ENCODE data around the gene PBXIP1.

PBXIP1 gene

DNA sequence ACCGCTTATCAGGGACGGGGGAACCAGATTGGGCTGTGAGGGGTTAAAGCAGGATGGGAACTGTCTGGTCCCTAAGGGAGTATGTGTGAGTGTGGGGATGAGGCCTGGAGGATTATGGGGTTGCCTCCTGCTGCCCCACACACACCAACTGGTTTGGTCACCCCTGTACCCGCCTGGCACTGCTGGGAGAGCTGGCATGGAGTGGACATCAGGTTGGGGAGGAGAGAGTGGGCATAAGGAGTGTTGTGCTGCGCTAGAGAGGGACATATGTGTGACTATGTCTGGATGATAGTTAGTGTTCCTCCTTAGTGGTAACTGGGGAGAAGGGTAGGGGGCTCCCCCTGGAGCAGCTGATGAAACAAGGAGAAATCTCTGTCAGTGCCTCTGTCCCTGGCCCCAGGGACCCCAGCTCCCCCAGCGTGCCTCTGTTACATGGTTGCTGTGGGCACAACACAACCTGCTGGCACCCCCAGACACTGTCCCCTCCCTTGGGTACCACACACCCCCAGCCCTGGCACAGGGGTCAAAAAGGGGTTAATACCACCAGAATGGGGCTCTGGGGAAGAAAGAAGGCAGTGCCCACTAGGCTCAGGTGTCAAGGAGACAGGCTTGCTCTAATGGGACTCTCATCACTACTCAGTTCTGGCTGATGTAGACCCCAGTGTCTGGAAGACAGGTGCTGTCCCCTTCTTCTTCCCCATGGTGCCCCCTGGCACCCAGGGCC is 48.6 kb upstream of the PBXIP1 start:
- TF ChIP-seq, protein P1, sequence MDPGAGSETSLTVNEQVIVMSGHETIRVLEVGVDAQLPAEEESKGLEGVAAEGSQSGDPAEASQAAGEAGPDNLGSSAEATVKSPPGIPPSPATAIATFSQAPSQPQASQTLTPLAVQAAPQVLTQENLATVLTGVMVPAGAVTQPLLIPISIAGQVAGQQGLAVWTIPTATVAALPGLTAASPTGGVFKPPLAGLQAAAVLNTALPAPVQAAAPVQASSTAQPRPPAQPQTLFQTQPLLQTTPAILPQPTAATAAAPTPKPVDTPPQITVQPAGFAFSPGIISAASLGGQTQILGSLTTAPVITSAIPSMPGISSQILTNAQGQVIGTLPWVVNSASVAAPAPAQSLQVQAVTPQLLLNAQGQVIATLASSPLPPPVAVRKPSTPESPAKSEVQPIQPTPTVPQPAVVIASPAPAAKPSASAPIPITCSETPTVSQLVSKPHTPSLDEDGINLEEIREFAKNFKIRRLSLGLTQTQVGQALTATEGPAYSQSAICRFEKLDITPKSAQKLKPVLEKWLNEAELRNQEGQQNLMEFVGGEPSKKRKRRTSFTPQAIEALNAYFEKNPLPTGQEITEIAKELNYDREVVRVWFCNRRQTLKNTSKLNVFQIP (CRISPR knock-in tag; IDR thresholded peaks at IDR 0.05; ENCODE audit: borderline replicate concordance, low read depth): no peak
- TF ChIP-seq BACH2 (CRISPR knock-in tag; IDR thresholded peaks at IDR 0.05; ENCODE audit: borderline replicate concordance) (no peak), ZC3H10 (CRISPR knock-in tag; IDR thresholded peaks at IDR 0.05) (no peak), GLIS3 (CRISPR knock-in tag; IDR thresholded peaks at IDR 0.05) (no peak), ZFP30 (CRISPR knock-in tag; IDR thresholded peaks at IDR 0.05) (no peak), TOX (CRISPR knock-in tag; IDR thresholded peaks at IDR 0.05; ENCODE audit: borderline replicate concordance) (no peak), ZNF565 (CRISPR knock-in tag; conservative IDR thresholded peaks at IDR 0.05; ENCODE audit: low read depth) (no peak), RARB (CRISPR knock-in tag; IDR thresholded peaks at IDR 0.05) (no peak)
- TF ChIP-seq, protein P2, sequence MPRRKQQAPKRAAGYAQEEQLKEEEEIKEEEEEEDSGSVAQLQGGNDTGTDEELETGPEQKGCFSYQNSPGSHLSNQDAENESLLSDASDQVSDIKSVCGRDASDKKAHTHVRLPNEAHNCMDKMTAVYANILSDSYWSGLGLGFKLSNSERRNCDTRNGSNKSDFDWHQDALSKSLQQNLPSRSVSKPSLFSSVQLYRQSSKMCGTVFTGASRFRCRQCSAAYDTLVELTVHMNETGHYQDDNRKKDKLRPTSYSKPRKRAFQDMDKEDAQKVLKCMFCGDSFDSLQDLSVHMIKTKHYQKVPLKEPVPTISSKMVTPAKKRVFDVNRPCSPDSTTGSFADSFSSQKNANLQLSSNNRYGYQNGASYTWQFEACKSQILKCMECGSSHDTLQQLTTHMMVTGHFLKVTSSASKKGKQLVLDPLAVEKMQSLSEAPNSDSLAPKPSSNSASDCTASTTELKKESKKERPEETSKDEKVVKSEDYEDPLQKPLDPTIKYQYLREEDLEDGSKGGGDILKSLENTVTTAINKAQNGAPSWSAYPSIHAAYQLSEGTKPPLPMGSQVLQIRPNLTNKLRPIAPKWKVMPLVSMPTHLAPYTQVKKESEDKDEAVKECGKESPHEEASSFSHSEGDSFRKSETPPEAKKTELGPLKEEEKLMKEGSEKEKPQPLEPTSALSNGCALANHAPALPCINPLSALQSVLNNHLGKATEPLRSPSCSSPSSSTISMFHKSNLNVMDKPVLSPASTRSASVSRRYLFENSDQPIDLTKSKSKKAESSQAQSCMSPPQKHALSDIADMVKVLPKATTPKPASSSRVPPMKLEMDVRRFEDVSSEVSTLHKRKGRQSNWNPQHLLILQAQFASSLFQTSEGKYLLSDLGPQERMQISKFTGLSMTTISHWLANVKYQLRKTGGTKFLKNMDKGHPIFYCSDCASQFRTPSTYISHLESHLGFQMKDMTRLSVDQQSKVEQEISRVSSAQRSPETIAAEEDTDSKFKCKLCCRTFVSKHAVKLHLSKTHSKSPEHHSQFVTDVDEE (CRISPR knock-in tag; IDR thresholded peaks at IDR 0.05): no peak
- no peak for ATAC-seq

DNA sequence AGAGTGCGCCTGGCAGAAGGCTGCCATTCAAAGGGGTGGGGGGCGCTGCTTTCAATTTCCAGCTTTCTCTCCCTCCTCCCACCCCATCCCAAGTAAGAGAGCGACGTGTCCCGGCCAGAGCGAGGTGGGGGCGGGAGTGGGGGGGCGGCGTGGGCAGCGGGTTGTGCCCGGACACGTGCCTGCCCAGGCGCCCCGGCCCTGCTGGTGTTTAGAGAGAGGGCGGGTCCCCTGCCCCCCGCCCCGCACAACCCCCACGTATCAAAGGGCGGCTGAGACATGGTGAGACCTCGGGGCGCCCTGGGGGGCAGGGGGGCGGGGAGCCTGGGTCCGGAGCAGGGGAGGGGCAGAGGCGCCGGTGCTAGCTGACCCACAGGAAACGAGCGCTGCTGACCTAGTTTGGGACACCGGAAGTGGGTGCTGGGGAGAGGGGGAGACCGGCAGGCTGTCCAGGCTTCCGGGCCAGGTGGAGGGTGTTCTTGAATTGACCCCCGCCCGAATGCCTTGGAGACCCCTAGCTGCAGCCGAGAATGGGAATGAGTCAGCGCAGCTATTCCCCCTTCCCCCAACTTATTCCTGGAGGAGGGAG is 48.0 kb upstream of the PBXIP1 start:
- TF ChIP-seq BACH2 (CRISPR knock-in tag; IDR thresholded peaks at IDR 0.05; ENCODE audit: borderline replicate concordance) (no peak), ZFP3 (CRISPR knock-in tag; IDR thresholded peaks at IDR 0.05) (no peak), ZNF70 (CRISPR knock-in tag; IDR thresholded peaks at IDR 0.05) (no peak), ISL1 (CRISPR knock-in tag; IDR thresholded peaks at IDR 0.05) (no peak), TCF4 (CRISPR knock-in tag; IDR thresholded peaks at IDR 0.05; ENCODE audit: borderline replicate concordance) (no peak), OSR1 (CRISPR knock-in tag; IDR thresholded peaks at IDR 0.05) (no peak), PPARA (CRISPR knock-in tag; IDR thresholded peaks at IDR 0.05; ENCODE audit: borderline replicate concordance) (no peak), TOX (CRISPR knock-in tag; IDR thresholded peaks at IDR 0.05; ENCODE audit: borderline replicate concordance) (no peak), ZNF8 (CRISPR knock-in tag; IDR thresholded peaks at IDR 0.05) (no peak), CSDC2 (CRISPR knock-in tag; IDR thresholded peaks at IDR 0.05) (no peak), ESRRG (CRISPR knock-in tag; IDR thresholded peaks at IDR 0.05) (no peak), ARNTL (CRISPR knock-in tag; IDR thresholded peaks at IDR 0.05; ENCODE audit: borderline replicate concordance, low read depth) (no peak), RARB (CRISPR knock-in tag; IDR thresholded peaks at IDR 0.05) (no peak), ZNF565 (CRISPR knock-in tag; conservative IDR thresholded peaks at IDR 0.05; ENCODE audit: low read depth) (no peak), ZFP30 (CRISPR knock-in tag; IDR thresholded peaks at IDR 0.05) (no peak)
- TF ChIP-seq, protein P1 (CRISPR knock-in tag; IDR thresholded peaks at IDR 0.05; ENCODE audit: borderline replicate concordance, low read depth): no peak
- TF ChIP-seq, protein P3, sequence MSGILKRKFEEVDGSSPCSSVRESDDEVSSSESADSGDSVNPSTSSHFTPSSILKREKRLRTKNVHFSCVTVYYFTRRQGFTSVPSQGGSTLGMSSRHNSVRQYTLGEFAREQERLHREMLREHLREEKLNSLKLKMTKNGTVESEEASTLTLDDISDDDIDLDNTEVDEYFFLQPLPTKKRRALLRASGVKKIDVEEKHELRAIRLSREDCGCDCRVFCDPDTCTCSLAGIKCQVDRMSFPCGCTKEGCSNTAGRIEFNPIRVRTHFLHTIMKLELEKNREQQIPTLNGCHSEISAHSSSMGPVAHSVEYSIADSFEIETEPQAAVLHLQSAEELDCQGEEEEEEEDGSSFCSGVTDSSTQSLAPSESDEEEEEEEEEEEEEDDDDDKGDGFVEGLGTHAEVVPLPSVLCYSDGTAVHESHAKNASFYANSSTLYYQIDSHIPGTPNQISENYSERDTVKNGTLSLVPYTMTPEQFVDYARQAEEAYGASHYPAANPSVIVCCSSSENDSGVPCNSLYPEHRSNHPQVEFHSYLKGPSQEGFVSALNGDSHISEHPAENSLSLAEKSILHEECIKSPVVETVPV (CRISPR knock-in tag; IDR thresholded peaks at IDR 0.05): no peak
- TF ChIP-seq, protein P4, sequence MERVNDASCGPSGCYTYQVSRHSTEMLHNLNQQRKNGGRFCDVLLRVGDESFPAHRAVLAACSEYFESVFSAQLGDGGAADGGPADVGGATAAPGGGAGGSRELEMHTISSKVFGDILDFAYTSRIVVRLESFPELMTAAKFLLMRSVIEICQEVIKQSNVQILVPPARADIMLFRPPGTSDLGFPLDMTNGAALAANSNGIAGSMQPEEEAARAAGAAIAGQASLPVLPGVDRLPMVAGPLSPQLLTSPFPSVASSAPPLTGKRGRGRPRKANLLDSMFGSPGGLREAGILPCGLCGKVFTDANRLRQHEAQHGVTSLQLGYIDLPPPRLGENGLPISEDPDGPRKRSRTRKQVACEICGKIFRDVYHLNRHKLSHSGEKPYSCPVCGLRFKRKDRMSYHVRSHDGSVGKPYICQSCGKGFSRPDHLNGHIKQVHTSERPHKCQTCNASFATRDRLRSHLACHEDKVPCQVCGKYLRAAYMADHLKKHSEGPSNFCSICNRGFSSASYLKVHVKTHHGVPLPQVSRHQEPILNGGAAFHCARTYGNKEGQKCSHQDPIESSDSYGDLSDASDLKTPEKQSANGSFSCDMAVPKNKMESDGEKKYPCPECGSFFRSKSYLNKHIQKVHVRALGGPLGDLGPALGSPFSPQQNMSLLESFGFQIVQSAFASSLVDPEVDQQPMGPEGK (CRISPR knock-in tag; IDR thresholded peaks at IDR 0.05; ENCODE audit: borderline replicate concordance): no peak
- TF ChIP-seq, protein P5, sequence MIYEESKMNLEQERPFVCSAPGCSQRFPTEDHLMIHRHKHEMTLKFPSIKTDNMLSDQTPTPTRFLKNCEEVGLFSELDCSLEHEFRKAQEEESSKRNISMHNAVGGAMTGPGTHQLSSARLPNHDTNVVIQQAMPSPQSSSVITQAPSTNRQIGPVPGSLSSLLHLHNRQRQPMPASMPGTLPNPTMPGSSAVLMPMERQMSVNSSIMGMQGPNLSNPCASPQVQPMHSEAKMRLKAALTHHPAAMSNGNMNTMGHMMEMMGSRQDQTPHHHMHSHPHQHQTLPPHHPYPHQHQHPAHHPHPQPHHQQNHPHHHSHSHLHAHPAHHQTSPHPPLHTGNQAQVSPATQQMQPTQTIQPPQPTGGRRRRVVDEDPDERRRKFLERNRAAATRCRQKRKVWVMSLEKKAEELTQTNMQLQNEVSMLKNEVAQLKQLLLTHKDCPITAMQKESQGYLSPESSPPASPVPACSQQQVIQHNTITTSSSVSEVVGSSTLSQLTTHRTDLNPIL (CRISPR knock-in tag; IDR thresholded peaks at IDR 0.05; ENCODE audit: low read depth): no peak
- ATAC-seq: no peak

All from SK-N-SH treated with all-trans-retinoic acid at 6 μM for 48 hours (cell line).